NCI-H526 (cell line): ENCODE data around the gene TMSB4X.
"Not testable (repeated sequence)": the region's sequence is repeated elsewhere in the genome, so short reads cannot be mapped to it uniquely, and the experiment has no call there.

Experiments
- DNase-seq, 2 experiments: peaks; one replicate each; lab custom pipeline; 2025; lab: John Stamatoyannopoulos, UW

TMSB4X gene

DNA sequence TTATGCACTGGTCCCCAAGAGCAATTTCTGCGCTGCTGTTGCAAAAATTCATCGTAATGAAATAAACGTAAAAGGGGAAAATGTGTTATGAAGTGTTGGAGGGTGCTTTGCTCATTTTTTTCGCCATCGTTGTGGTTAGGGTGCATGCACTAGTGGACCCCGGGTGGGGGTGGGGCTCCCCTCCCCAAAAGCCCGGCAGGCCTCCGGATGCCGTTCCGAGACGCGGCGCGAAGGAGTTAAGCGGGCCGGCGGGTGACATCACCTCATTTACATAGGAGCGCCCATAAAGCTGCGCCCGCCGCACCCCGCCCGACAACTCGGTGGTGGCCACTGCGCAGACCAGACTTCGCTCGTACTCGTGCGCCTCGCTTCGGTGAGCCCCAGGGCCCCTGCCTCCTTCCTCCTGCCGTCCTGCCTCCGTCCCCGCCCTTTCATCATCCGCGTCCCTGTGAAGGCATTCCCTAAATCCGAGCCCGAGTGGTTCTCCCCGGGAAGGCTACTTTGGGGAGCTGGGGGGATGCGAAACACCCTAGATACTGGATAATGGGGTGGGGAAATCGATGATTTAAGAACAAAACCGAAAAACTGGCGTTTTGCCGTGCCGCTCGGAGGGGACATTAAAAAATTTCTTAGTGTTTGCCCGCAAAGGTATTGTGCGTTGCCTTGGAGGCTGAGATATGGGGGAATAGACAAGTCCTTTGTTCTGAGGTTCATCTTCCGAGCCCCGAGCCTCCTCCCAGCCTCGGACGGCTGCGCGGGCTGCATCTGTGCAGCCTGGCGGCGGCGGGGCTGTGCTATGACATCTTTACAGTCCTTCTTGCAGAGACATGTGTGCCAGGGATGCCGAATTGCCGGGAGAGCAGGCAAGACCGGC, at the start of gene TMSB4X:
Gene TMSB4X, plus strand, starts transcription at position 315 of the 874 bp plus-strand sequence.
- peak; percentile 70 to 85 for DNase-seq

- DNase-seq = no peak
These were observed 45.2 kb upstream of the TMSB4X start for GRCh38 chrX:12929701-12930100.

- DNase-seq = no peak
These were observed 44.8 kb upstream of the TMSB4X start for GRCh38 chrX:12930150-12930549.

- no peak for DNase-seq
These were observed 42.7 kb upstream of the TMSB4X start for GRCh38 chrX:12932244-12932643.

- no peak for DNase-seq
These were observed 40.1 kb upstream of the TMSB4X start for GRCh38 chrX:12934850-12935249.

DNA sequence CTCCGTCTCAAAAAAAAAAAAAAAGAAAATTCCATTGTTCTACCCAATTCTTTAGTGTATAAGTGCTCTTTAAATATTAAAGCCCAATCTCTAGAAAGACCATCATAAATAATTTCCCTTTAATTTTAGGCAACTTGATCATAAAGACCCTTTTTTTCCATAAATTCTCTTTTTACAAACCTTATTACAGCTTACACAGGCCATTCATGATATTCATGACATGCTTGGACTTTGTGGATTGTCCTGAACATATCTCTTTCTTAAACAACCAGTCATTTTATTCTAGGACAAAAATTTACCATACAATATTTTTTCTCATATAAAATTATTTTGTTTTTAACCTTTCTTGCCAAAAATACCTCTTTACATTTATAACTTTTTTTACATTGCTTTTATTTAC, 38.0 kb upstream of the TMSB4X start:
- DNase-seq = peak in 1 of 2 experiments; percentile 2

GRCh38 chrX:12940471-12940870, 34.4 kb upstream of the TMSB4X start:
- DNase-seq = not testable (repeated sequence)

DNA sequence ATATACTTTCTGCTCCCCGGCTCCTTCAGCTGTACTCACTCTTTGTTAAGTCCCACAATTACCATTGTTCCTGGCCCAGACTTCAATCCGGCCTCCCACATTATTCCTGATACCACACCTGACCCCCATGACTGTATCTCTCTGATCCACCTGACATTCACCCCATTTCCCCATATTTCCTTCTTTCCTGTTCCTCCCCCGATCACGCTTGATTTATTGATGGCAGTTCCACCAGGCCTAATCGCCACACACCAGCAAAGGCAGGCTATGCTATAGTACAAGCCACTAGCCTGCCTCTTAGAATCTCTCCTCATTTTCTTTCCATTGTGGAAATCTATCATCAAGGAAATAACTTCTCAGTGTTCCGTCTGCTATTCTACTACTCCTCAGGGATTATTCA, 31.3 kb upstream of the TMSB4X start:
- not testable (repeated sequence) for DNase-seq

DNA sequence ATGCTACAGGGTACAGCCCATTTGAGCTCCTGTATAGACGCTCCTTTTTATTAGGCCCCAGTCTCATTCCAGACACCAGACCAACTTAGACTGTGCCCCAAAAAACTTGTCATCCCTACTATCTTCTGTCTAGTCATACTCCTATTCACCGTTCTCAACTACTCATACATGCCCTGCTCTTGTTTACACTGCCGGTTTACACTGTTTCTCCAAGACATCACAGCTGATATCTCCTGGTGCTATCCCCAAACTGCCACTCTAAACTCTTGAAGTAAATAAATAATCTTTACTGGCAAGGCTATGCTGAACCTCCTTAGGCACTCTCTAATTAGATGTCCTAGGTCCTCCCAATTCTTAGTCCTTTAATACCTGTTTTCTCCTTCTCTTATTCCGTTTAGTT, 30.5 kb upstream of the TMSB4X start:
- not testable (repeated sequence) for DNase-seq

DNA sequence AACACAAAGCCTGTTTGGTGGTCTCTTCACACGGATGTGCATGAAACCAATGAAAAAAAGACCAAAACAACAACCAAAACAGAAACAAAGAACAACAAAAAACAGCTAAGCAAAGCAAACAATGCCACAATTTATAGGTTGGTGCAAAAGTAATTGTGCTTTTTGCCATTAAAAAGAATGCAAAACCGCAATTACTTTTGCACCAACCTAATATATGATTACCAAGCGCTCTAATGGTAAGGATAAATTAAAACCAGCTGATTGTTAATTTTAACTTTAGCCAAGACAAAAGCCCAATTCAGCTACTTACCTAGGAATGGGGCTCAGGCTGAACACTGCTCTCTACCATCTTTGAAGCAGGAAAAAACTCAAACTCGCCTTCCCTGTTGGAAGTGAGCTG, 29.4 kb upstream of the TMSB4X start:
- DNase-seq = no peak

DNA sequence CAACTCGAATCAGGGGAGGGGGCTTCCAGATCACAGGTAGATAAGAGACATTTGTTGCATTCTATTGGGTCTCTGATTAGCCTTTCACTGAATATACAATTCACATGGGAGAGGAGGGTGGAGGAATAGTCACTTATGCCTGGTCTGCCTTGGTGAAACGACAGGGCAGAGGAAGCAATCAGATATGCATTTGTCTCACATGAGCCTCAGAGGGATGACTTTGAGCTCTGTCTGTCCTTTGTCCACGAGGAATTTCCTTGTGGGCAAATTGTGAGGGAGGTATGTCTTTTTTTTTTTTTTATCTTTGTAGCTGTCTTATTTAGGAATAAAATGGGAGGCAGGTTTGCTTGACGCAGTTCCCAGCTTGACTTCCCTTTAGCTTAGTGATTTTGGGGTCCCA, 28.5 kb upstream of the TMSB4X start:
- DNase-seq = no peak

DNA sequence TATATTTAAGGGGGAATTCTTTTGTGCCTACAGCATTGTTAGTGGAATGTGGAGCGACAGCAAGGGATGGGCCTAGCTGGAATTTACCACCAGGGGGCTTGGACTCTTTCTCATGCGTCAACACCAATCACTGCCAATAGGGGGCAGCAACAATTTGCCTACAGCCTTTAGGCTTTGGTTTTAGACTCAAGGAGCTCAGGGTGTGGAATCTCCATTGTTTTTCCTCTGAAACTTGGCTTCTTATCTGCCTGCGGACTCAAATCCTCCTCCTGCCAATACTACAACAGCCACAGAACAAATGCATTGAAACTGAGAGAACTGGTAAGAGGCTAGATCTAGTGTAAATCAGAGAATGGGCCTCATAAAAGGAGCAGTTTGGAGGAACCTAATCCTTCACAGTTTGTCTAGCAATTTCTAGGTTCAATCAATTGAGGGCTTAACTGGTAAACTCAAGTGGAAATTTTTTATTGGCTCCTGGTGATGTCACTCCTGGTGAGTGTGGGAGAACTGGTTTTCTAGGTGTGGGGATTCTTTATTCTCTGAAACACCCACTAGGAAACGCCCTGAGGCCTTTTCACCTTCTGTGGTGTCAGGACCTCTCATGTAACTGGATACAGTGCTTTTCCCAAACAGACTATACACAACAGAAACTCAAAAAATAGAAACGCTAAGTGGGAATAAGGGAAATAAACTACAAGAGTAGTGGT, 27.9 kb upstream of the TMSB4X start:
- DNase-seq = peak; percentile 46 to 85

- no peak for DNase-seq
These were observed 27.2 kb upstream of the TMSB4X start for GRCh38 chrX:12947545-12948235.

- no peak for DNase-seq
These were observed 26.4 kb upstream of the TMSB4X start for GRCh38 chrX:12948495-12948894.

GRCh38 chrX:12949205-12949926, 25.5 kb upstream of the TMSB4X start:
- DNase-seq = no peak

GRCh38 chrX:12949927-12950656, 24.8 kb upstream of the TMSB4X start:
- no peak for DNase-seq

DNA sequence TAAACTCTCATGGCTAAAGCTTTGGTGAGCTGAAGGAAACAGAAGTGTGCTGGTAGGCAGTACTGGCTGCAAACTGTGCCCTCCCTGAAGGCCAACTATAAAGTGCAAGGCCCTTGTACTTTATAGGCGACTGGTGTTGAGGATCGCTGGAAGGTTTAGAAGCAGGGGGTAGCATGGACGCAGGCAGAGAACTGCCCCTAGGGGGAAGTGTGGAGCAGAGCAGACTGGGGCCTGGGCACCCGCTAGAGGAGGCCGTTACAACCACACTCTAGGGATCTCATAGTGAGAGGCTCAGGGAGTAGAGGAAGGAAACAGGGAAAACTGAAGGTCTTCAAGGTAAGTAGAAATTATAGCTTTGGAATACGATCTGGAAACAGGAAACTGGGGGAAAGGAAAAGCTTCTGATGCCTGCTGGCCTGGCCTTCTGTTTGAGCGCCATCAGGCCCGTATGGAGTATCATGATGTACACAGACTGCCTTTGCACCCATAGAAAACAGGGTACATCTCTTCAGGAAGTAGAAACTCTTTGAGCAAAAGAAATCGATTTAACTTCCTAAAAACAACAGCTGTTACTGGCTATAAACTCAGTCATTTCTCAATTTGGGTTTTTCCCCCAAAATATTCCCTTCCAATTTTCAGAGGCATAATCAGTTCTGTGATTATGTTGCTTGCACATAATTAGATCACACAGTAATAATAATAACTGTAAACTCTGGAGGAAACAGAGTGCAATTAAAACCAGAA, 23.9 kb upstream of the TMSB4X start:
- peak in 1 of 2 experiments; percentile 46 for DNase-seq

DNA sequence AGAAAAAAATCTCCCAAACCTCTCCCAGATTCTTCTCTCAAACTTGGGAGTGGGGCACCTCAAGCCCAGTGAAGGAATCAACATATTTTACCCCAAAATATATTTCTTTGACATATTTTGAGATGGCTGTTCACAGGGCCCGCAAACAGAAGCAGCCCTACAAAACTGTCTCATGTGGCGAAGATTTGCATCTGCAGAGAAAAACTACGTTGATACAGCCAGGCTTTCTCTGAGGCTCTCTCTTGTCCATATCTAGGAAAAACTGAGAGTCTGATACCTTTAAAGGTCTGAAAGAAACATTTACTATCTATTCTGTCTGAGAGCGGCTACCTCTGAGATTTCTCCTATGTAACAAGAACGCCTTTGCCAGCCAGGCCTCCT, 23.3 kb upstream of the TMSB4X start:
- DNase-seq = peak in 1 of 2 experiments; percentile 27

DNA sequence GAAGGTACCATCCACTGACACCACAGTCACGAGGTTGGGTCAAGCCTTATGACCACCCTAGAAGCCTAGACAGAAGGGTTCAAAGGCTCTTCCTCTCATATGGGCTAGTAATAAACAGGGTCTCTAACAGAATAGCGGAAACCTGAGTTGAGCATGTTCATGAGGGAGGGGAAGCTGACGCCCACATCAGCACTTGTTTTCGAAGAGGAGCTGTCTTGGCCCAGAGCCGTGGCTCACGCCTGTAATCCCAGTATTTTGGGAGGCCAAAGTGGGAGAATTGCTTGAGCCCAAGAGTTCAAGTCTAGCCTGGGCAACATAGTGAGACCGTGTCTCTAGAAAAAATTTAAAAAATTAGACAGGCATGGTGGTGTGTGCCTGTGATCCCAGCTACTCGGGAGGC, 21.5 kb upstream of the TMSB4X start:
- DNase-seq = no peak

- no peak for DNase-seq
These were observed 20.5 kb upstream of the TMSB4X start for GRCh38 chrX:12954376-12954775.

DNA sequence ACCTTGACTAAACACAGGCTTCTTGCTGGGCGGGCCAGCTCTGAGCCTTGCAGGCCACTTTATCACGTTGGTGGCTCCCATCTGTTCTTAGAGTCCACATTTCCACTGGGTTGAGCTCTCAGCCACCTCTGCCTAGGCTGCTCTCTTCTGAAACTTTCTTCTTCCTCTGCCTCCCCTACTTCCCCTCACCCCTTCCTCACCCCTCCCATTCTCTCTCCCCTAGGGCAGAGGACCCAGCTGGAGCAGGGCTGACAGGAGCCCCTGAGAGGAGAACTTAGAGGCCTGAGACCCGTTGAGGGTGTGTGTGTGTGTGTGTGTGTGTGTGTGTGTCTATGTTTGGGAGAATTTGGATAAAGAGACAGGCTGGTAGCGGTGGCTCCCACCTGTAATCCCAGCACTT, 19.9 kb upstream of the TMSB4X start:
- DNase-seq = no peak
